ENCODE data around the gene CDKAL1.

GRCh38 chr6:20866935-20867703 lies 332.9 kb downstream of the CDKAL1 start:
- TF ChIP-seq EP300 (IDR thresholded peaks at IDR 0.05) (no peak), CTCF (IDR thresholded peaks at IDR 0.05) (no peak)

All from tibial nerve (tissue), 4 donors.